M059J (cell line): ENCODE data around the gene VCX3B. TPM values are rescaled to one million over a fixed set of nuclear protein-coding genes. Genes with fewer than 3 reads are reported as not detected.
A peak's percentile ranks its signal among the peaks of the same experiment; 100 is the strongest.
"Not testable (repeated sequence)": the region's sequence is repeated elsewhere in the genome, so short reads cannot be mapped to it uniquely, and the experiment has no call there.

Experiments
- DNase-seq: peaks from one replicate; pipeline ENCODE4 v3.0.0-alpha.2; 2012; ENCODE audit warnings: low read depth
- total RNA-seq: library from RNA; depleted of rRNA; stranded (reverse); fragments of >200 nt; shearing (Covaris generic); gene quantifications from 2 replicates; pipeline ENCODE4 v1.2.3, GENCODE V29; 2014; rRNA removed

The VCX3B gene
- 0.62 TPM in 1 of 2 replicates, not detected in the other for total RNA-seq

DNA sequence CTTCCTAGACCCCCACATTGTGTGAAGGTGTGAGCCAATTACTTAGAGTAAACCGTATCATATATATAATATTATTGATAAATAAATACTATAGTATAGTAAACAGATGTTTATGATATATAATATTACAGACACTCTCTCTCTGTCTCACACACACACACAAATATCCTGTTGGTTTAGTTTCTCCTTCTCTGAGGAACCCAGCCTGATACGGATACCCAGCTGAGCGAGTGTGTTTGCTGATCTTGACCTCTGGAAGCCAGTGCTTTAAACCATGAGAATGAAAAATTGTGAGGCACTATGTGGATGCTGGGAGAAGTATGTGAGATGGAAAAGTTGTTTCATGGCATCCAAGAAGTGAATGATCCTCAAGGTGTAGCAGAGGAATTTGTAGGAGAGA is at the start of gene VCX3B:
Gene VCX3B, plus strand, starts transcription at position 301 of the 400 bp plus-strand sequence. CDS start 621 bp downstream, outside the sequence.
- not testable (repeated sequence) for DNase-seq

DNA sequence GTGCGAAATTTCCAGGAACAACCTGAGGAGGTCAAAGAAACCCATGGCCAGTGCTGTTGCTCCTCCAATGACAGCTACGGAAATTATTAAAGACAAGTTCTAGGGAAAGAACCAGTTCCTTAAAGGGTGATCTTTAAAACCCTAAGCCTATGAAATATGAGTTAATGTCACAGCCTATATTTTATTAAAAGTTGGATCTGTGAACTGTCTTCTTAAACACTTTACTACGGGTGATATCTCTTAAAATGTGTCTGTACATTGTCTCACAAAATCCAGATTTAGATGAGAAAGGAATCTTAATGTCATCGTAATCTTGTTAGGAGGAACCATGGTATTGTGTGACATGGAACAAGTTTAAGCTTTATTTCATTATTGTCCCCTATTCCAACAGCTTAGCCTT is 46.3 kb upstream of the VCX3B start:
- no peak for DNase-seq

DNA sequence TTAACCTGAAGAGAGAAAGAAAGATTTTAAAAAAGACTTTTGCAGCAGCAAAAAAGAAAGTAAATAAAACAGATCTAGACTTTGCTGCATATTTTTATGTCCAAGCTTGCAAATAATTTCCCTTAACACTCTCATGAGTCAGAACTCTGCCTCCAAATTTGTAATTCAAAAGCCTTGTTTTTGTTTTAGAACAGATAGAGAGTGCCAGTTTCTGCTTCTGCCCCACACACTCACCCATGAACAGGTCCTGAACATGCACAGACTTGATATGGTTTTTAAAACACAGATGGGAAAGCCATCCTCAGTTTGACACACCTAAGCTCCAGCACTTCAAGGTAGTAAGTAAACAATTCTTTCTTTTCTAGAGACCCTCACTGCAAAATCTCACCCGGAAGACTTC is 39.7 kb upstream of the VCX3B start:
- DNase-seq: no peak

DNA sequence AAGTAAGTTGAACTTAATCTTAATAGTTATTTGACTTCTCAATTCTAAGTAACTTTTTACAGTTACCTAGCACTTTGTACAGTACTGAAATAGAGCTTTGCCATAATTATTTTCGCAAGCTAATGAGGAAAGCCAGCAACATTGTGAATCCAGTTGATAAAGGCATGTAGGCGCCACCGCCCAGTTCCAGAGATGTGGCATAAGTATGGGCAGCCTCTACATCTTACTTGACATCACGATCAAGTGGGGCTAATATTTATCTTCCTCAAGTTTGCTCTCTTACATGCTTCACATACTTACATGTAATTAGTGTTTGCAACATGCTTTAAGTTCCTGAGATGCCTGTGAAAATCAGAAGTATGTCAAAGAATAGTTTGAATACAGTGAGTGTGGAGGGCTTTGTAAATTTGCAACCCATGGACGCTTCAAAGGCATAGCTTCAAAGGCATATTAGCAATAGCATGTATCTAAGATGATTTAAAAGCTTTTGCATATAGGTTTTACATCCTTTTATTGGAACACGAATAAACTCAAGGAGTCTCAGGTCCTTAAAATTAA is 34.9 kb upstream of the VCX3B start:
- no peak for DNase-seq

DNA sequence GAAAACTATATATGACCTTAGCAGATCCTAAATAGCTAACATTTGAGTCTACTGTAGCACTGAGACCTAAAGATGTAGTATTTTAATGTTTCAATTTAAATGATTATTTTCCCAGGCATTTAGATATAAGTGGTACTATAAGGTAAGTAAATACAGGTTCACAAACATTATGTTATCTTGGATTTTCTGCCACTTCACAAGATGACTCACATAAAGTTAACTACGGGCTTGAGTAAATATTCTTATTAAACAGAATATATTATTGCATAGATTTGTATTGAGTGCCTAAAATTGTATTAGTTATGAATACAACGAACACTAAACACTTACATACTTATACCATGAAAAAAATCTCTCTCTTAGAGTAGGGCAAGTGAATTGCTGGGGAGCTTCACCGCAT is 34.2 kb upstream of the VCX3B start:
- DNase-seq: no peak

DNA sequence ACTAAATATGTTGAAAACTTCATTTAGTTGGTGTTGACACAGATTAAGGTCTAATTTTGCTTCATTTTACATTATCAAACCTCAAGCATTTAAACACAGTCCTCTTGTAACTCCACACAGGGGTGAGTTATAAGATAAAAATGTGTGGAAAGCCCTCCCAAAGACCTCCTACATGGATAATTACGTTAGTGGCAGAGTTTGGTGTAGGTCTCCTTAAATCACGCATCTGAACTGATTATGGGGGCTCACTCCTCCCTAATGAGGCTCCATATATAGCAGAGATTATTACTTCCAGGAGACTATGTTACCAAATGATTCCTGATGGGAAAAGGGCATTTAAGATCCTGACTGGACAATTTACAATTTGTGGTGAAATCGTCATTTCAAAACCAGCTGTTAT is 32.2 kb upstream of the VCX3B start:
- no peak for DNase-seq

DNA sequence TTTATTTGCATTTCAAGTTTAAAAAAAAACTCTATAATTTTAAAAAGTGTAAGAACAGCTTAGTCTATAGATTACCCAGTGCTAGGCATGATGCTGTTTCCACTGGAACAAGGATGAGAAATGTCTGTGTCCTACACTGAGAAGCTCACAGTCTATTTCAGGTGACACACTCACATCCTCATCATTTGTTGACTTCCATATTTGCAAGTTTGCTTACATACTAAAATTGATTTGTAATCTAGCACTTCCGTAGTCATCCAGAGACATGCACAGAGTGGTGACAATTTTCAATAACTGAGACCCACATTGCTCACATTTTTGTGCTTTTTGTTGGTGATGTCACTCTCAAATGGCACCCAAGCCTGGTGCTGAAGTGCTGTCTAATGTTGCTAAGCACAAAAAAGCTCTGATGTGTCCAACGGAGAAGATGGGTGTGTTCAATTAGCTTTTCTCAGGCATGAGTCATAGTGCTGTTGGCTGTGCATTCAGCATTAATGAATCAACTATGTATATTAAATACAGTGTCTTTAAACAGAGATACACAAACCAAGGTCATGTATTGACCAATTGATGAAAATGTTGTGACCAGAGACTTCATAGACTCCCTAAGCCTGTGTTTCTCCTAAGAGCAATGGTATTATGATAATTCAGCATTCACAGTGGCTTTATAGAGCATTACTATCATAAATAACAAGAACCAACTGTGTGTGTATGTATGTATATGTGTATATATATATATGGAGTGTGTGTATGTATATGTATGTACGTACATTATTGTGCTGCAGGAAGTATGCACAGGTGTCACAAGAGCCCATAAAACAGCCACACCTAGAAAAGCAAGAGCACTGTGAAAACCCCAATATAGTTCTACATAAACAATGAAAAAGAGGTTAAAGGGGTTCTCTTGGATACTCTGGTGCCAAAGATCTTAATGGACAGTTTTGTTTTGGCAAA is 31.2 kb upstream of the VCX3B start:
- peak; percentile 2 for DNase-seq

DNA sequence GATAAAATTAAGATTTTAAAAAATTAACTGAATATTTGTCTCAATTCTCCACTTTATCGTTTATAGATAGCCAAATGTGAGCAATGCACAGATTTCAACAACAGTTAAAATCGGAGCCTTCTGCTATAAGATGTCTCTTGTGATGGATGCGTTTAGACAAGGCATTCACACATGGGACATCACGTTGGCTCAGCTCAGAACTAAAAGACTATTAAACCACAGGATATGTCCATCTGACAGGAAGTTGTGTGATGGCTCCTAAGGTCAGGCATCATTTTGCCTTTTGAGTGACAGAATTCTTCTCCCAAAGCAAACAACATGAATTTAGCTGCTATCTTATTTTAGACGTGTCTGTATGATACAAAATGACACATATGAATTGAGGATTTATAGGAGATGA is 17.3 kb upstream of the VCX3B start:
- no peak for DNase-seq

DNA sequence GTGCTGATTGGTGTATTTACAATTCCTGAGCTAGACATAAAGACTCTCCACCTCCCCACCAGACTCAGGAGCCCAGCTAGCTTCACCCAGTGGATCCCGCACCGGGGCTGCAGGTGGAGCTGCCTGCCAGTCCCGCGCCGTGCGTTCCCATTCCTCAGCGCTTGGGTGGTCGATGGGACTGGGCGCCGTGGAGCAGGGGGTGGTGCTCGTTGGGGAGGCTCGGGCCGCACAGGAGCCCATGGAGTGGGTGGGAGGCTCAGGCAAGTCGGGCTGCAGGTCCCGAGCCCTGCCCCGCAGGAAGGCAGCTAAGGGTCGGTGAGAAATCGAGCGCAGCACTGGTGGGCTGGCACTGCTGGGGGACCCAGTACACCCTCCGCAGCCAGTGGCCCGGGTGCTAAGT is 12.3 kb upstream of the VCX3B start:
- not testable (repeated sequence) for DNase-seq

DNA sequence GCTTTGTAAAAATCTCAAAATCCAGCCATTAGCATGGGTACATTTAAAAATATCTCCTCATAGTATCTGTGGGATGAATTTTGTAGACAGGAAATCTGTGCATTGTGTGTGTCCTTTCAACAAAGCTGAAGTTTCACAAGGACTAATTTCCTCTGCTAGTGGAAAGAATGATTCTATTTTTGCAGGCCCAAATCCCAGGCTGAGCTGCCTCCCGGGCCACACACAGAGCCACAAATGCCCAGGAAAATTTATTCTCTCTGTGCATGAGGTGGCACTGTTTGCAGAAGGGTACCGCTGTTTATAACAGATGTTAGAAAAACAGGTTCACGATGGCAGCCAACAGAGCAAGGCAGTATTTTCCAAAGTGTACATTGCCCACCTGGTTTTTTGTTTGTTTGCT is 11.0 kb upstream of the VCX3B start:
- DNase-seq: no peak

DNA sequence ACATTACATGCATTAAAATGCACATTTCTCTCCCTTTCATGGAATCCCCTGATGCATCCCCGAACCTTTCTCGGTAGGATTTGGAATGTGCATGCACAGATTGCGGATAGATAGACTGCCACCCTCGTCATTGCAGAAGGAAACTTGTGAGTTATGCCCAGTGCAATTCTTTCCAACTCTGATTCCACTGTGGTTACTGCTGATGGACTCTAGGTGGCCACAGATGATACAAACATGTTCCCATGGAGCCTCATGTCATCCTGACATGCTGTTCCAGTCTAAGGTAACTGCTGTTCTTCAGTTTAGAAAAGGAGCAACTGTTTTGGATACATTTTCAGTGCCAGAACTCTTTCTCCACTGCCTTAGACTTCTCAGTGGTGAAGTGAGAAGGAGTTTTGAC is 9.1 kb upstream of the VCX3B start:
- DNase-seq: no peak

DNA sequence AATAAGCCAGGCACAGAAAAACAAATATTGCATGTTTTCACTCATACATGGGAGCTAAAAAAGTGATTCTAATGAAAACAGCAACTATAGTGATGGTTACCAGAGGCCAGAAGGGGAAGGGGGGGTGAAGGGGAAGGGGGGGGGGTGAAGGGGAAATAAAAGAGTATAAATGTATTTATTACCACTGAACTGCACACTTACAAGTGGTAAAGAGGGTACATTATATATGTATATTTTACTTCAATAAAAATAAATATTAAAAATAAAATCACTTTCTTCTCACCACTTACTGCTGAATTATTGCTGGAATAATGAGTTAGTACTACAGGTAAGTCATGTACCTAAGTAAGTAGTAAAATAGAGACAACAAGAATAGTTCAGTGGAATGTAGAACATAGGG is 2.1 kb upstream of the VCX3B start:
- DNase-seq: no peak

DNA sequence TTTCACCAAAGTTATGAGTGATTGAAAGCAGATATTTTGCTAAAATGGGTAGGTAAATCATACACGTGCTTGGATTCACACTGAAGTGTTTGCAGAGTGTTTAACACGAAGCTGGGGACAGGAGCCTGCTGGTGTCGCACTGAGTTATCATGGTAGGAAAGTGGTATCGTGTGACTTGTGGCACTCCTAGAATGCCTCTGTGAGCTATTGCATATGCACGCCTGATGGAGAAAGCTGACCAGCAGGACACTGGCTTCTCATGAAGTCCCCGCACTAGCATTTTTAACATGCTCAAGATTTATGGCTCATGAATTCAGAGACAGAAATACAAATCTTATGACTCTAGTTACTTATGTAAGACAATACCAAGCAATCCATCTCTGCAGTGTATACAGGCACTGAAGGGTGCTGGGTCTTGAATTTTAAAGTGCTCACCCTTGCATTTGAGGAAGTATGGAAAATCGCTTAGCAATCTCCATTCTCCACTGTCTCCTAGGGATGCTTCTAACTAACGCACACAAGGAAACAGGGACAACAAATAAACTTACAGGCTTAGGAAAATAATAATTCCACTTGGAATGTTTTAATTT is 19.8 kb downstream of the VCX3B start:
- DNase-seq: no peak

DNA sequence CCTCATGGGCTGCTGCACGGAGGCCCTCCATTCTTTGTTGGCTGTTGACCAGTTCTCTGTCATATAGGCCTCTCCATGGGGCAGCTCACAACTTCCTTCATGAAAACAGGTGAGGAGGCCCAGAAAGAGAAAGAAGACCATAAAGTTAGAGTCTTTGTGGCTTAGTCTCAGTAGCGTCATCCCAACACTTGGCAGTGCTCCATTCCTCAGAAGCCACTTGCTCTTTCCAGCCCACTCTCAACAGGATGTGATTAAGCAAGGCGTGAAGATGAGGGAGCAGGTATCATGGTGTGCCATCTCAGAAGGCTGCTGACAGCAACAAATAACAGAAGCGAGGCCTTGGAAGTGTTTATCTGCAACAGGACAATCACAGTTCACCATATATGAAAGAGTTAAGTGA is 30.4 kb downstream of the VCX3B start:
- DNase-seq: peak; percentile 1

DNA sequence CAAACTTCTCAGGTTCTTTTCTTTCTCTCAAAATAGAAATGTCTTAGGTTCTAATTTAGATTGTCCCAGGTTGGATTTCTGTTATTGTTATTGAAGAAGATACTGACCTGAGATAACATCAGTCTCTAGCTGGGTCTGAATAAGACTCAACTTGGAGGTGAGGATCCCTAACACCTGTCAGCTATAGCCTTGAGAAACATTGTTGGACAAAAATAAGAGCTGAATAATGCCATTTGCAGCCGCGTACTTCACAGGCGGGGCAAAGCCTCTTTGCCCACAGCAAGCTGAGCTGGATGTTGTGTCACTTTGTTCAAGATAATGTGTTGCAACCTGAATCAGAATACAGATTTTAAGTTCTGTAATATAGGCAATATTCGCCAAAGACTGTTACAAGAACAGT is 35.6 kb downstream of the VCX3B start:
- no peak for DNase-seq

DNA sequence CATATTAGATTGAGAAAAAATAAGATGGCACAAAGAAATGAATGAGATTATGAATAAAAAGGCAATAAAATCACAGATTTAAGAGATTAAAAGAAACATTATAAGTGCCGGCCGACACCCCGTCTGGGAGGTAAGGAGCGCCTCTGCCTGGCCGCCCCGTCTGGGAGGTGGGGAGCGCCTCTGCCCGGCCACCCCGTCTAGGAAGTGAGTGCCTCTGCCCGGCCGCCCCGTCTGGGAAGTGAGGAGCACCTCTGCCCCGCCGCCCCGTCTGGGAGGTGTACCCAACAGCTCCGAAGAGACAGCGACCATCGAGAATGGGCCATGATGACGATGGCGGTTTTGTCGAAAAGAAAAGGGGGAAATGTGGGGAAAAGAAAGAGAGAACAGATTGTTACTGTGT is 37.5 kb downstream of the VCX3B start:
- not testable (repeated sequence) for DNase-seq

DNA sequence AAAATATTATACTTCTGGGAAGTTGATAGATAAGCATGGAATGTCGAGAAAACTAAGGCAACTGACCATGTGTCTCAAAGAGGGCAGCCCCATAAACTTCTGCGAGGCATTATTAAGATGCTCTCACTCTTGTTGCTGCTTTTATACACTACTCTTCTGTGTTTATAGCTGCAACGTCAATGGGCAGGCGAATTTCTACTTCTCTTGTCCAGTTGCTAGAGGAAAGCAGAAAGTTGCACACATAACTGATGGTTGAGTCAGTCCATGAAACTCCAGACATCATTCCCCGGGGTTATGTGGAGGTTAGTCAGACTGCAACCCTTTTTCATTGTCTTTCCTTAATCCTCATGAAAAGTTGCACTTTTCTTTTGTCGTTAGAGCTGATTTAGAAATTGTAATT is 39.8 kb downstream of the VCX3B start:
- peak; percentile 36 for DNase-seq
